GM12874 (cell line): ENCODE results near the gene THYN1.

Source experiments
- TF ChIP-seq, protein P1 (sequence below): IDR thresholded peaks from 2 replicates; pipeline ENCODE4 v1.5.1; 2011; ENCODE audit warnings: low read depth, mild to moderate bottlenecking, control low read depth, low read length, moderate library complexity; ENCODE audit not compliant: insufficient read depth

The THYN1 gene

DNA sequence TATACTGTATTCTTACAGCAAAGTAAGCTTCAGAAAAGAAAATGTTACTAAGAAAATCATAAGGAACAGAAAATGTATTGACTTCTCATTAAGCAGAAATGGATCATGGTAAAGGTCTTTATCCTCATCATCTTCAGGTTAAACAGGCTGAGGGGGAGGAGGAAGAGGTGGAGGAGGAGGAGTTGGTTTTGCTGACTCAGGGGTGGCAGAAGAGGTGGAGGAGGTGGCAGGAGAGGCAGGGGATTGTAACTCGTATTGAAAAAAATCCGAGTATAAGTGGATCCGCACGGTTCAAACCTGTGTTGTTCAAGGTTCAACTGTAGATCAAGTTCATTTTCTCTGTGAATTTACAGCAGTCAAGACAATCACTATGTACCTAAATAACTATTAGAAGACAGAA lies 36.0 kb upstream of the THYN1 start:
- TF ChIP-seq, protein P1, sequence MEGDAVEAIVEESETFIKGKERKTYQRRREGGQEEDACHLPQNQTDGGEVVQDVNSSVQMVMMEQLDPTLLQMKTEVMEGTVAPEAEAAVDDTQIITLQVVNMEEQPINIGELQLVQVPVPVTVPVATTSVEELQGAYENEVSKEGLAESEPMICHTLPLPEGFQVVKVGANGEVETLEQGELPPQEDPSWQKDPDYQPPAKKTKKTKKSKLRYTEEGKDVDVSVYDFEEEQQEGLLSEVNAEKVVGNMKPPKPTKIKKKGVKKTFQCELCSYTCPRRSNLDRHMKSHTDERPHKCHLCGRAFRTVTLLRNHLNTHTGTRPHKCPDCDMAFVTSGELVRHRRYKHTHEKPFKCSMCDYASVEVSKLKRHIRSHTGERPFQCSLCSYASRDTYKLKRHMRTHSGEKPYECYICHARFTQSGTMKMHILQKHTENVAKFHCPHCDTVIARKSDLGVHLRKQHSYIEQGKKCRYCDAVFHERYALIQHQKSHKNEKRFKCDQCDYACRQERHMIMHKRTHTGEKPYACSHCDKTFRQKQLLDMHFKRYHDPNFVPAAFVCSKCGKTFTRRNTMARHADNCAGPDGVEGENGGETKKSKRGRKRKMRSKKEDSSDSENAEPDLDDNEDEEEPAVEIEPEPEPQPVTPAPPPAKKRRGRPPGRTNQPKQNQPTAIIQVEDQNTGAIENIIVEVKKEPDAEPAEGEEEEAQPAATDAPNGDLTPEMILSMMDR: no peak

DNA sequence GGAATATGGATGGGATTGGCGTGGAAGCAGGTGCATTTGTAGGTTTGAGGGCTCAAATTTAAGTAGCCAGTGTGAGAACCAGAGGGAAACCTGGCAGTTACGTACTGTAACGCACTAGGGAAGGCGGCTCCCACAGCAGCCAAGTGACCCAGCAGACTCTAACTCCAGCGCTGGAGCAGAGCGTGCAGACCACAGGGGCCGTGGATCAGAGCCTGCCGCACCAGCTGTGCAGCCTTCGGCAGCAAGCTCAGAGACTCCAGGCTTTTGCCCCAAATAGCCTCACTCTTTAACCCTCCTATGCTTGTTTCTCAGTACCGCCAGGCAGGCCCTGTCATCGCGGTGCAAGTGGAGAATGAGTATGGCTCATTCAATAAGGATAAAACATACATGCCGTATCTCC lies 35.3 kb upstream of the THYN1 start:
- TF ChIP-seq, protein P1: no peak

DNA sequence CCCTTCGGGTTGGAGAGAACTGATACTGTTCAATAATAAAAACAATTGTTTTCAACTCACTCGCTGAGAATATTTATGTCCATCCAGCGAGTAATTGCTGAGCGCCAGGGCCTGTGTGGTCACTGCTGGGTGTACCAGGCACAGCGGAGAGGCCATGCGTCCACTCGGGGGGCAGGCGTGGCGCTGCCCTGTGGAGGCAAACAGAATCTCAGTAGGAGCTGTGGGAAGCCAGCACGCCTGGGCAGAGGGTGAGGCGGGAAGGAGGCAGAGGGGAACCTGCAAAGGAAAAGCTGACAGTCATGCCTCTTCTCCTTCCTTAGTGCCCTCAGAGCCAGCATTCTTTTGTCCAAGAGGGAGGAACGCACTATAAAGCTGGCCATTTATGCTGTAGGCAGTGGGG lies 34.4 kb upstream of the THYN1 start:
- TF ChIP-seq, protein P1: no peak

DNA sequence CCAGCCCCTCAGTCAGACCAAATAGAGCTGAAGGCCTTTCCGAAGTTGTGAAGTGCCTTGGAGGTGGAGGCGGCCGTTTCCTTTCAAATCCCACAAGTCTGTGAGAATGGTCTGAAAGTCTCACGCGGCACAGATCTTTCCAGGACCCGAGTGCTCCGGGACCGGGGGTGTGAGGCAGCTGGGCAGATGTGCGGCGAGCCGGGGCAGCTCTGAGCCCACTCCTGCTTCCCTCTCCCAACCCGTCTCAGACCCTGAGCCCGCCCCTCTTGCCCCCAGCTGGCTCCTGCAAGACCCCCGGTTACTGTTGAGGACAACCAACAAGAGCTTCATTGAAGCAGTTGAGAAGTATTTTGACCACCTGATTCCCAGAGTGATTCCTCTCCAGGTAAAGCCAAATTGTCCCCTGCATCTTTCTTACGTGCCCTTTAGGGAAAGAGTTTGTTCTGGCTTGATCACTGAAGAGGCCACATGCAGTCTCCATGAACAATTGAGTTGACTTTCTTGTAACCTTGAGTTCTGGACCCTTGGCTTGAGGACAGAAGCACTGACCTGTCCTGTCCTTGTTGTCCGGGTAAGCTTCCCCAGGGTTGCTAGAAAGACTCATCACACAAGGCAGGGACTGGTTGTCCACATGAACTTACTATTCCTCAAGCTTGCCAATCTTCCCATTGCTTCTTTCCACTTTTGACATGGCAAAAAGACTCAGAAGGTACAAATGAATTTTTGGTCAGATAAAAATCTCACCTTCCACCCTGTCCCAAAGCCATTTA lies 30.5 kb upstream of the THYN1 start:
- TF ChIP-seq, protein P1: no peak

DNA sequence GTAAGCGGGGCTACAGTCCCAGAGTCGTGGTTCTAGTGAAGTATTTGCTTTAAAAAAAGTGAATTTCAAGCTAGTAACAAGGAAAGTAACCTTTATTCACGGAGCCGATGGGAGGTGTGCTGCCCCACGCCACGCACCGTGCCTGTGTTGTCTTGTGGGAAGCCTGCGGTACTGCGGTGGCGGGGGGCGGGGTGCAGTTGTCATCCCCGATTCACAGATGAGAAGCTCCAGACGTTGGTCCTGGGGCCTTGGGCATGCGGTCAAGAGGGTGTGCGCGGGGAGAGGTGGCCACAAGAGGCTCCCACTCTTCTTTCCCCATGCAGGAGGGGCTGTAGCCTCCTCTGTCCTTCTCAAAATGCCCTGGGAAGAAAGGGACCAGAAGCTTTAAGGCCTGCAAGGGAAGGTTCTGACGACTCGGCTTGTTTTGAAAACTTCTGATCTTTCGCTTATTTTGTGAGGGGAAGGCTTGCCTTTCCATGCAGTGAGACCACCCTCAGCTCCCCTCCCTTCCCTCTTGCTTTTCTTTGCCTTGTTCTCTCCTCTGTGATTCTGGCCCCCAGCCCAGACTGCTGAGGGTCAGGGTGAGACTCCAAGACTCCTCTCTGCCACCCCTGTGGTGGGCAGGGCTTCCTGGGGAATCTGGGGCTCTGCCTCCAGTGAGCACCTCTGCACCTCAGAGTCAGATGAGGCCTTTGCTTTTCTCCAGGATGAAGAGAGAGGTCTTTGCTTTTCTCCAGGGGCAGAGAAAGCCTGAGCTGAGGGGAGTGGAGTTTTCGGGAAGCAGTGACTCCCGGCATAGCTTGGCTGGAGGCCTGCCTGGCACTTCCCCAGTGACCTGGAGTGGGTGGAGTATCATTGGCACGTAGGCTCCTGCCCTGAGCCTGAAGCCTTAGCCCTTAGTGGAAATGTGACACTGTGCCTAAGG lies 29.2 kb upstream of the THYN1 start:
- TF ChIP-seq, protein P1: no peak

DNA sequence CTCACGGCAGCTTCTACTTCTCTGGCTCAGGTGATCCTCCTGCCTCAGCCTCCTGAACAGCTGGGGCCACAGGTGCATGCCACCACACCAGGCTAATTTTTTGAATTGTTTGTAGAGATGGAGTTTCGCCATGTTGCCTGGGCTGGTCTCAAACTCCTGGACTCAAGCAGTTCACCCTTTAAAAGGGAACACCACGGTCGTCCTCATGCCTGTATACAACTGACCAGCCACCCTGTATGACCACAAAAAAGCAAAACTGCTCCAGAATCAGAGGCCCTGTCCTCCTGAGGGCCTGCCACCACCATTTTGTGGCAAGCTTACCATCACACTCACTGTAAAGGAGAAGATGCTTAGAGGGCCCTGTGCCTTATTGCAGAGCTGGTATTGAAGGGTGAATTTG lies 25.2 kb upstream of the THYN1 start:
- TF ChIP-seq, protein P1: no peak
